ENCODE results near the gene NACAD.
"Not testable (repeated sequence)": the region's sequence is repeated elsewhere in the genome, so short reads cannot be mapped to it uniquely, and the experiment has no call there.

The NACAD gene

DNA sequence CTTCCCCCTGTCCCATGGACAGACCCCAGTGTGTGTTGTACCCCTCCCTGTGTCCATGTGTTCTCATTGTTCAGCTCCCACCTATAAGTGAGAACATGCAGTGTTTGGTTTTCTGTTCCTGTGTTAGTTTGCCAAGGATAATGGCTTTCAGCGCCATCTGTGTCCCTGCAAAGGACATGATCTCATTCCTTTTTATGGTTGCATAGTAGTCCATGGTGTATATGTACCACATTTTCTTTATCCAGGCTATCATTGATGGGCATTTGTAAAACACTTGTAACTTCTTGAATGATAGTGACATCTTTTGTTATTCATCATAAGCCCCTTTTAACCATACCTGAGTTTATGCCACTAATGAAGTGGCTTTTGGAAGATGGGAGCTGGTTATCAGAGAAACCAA, 25.5 kb upstream of the NACAD start:
- DNase-seq (ENCODE audit: low read depth) = not testable (repeated sequence)

DNA sequence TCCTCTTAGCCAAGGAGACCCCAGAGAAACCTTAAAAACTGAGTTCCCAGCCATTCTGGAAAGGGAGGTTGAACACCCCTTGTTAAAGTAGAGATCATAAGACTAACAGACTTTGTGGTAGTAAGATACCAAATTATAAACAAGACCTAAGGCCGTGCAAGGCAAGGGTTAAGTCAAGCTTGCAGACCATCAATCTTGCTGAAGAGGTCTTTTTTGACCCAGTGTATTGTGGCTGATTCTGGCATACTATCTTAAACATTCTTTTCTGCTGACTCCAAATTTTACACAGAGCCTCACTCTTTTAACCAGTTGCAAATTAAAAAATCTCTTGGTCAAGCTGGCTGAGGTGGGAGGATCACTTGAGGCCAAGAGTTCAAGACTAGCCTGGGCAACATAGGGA, 23.9 kb upstream of the NACAD start:
- no peak for DNase-seq (ENCODE audit: low read depth)

DNA sequence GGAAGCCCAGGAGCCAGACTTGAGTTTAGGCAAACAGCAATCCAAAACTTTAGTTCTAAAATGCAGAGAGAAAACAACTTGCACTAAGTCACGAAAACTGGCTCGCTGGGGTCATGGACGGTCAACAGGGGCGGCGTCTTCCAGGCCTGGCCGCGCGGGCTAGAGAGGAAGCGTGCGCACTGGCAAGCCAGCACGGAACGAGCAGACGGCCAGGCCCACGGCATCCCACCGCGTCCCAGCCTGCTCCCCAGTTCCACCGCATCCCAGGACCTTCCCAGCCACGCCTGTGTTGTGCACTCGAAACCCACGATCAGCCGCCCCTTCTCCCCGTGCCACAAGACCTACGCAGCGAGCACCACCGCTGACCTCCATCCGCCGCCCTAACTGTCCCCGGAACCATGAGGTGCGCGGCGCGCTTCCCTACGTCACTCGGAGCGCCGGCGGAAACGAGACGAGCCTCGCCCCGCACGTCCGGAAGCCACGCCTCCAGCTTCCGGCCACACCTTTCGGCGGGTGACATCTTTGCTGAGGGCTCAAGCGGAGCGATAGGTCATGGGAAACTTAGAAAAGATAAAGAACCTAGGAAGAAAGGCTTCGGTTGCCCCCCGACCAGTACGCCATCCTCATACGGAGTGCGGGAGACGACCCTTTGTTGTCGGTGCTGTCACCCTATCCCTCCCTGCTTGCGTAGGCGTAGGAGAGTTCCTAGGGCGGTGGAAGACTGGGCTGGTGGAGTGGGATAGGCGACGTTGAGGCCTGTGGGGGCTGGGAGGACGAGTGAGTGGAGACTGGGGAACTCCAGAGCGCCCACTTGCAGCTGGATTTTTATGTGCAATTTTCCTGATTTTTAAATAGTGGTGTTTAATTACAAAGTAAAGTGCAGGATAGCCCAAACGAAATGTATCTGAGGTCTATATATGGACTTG, 22.8 kb upstream of the NACAD start, which contains the start of gene TBRG4:
Gene TBRG4, minus strand, starts transcription at position 400 of the 926 bp plus-strand sequence. CDS start 2,460 bp downstream, outside the sequence.
- DNase-seq (ENCODE audit: low read depth) = peak; percentile 90

GRCh38 chr7:45108863-45109262, 20.1 kb upstream of the NACAD start:
- DNase-seq (ENCODE audit: low read depth) = no peak

- DNase-seq (ENCODE audit: low read depth) = no peak
These were observed 18.6 kb upstream of the NACAD start for GRCh38 chr7:45107356-45107755.

DNA sequence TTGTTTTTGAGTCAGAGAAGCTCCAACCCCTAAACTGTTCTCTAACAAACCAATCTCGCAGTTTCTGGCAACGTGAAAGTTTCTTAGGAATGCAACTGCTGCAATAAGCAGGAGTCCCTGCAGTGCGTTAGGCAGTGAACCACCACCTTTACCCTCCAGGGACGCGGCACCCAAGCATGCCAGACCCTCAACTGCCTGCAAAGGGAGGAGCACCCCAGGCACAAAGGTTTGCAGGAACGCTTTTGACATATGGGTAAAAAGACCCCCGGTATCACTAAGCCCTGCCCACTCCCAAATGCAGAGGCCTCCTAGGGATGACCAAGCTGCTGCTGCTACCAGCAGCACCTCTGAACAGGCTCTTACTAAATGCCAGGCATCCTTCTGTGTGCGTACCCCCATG, 18.1 kb upstream of the NACAD start:
- DNase-seq (ENCODE audit: low read depth) = no peak

GRCh38 chr7:45105588-45106188, 16.9 kb upstream of the NACAD start:
- DNase-seq (ENCODE audit: low read depth) = no peak

DNA sequence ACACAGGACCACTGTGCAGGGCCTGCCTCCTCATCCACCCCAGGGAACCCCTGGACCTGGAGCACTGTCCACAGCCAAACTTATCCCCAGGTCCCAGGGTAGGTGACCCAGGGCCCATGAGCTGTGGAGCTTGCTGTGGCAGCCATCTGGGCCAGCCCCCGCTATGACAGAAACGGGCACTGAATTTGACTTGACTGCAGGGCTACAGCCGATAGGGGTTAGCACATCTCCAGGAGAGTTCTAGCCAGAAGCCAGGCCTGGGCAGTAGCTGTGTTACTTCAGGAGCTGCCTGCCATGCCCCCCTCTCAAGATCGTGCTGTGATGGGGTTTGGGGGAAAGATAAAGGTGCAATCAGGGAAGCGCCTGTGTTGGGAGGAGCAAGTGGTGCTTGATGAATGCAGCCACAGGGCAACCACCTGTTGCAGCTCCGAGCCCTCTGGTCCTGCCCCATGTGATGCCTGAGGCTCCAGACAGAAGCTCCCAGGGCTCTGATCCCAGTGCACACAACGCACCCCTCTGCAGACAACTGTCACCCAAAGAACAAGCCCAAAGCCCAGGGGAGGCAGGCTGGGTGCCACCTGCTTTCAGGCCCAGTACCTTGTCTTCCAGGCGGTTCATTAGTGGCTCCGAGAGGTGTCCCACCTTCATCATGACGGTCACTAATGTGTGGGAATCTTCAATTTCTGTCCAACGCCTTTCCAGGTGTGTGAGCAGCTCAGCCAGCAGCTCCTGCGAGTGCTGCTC, 16.2 kb upstream of the NACAD start:
- DNase-seq (ENCODE audit: low read depth) = no peak

- DNase-seq (ENCODE audit: low read depth) = no peak
These were observed 15.4 kb upstream of the NACAD start for GRCh38 chr7:45103958-45104843.

GRCh38 chr7:45102785-45103712, 14.3 kb upstream of the NACAD start:
- no peak for DNase-seq (ENCODE audit: low read depth)

DNA sequence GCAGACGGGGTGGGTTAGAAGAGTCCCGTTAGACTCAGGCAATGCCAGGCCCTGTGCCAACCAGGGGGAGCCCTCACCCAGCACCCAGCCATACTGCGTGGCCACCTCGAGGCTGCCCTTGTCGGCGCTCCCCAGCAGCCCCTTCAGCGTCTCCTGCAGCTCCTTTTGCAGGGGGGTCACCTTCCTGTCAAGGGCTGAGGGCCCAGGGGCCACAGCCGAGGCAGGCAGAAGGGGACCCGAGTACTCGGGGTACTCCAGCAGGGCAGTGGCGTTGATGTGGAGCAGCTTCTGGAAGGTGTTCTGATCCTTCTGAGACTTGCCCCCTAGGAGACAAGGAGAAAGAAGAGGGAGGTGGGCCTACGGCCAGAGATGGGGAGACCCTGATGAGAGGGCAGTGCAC, 13.0 kb upstream of the NACAD start:
- no peak for DNase-seq (ENCODE audit: low read depth)

DNA sequence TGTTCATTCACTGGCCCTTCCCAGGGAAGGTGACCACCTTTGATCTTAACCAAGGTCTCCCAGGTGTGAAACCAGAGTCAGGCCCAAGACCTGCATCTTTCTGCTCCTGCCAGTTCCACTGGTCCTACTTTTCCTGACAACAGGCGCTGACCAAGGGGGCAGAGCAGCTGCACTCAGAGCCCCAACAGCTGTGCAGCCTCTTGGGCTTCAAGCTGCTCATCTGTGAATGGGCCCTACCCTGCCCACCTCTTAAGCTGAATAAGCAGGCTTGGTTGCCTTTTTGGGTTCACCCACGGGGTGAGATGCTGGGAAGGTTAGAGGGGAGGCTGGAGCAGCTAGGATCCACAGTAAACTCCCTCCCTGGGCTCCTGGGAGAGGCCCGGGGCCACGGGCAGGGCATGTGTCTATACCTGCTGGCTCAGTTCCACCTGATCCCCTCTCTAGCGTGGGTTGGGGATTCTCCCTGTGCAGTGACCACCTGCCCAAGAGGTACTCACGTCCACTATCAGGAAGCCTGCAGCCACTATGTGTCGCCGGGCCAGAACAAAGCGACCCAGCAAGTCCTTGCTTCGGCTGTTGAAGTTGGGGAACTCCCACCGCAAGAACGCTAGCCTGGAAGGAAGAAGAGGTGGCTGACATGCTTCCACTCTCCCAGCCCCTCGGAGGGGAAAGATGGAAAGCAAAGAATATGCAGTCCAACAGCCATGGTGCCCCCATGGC, 12.2 kb upstream of the NACAD start:
- DNase-seq (ENCODE audit: low read depth) = no peak

DNA sequence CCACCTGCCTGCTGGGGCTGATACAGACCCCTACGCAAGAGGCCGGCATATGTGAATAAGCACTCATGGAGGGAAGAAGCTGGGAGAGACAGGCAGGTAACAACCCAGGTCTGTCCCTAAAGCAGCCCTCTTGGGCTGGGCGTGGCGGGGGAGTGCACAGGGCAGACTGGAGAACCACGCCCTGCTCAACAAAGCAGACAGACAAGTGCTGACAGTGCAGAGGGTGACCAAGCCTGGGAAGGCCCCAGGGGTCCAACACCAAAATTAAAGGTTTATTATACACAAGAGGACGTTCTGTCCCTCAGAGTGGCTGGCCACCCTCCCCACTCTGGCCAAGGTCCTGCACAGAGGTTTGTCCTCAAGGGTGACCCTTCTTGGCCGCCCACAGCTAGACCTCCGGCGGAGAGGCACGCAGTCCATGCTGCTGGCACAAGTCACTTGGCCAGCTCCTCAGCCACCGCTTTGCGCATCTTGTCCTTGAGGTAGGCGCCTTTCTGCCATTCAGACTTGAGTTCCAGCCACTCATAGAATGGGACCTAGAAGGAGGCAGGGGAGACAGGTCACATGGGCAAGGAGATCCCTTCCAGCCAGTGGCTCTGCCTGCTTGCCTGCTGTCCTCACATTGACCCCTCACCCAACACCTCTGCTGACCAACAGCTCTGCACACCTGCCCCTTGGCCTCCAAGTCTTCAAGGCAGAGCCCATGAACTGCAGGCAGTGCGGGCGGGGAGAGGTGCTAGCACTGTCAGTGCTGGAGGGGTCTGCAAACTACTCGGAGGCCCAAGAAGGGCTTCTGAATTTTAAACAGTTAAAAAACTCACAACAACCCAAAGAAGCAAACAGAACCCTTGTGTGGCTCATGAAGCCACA, 11.4 kb upstream of the NACAD start:
- no peak for DNase-seq (ENCODE audit: low read depth)

DNA sequence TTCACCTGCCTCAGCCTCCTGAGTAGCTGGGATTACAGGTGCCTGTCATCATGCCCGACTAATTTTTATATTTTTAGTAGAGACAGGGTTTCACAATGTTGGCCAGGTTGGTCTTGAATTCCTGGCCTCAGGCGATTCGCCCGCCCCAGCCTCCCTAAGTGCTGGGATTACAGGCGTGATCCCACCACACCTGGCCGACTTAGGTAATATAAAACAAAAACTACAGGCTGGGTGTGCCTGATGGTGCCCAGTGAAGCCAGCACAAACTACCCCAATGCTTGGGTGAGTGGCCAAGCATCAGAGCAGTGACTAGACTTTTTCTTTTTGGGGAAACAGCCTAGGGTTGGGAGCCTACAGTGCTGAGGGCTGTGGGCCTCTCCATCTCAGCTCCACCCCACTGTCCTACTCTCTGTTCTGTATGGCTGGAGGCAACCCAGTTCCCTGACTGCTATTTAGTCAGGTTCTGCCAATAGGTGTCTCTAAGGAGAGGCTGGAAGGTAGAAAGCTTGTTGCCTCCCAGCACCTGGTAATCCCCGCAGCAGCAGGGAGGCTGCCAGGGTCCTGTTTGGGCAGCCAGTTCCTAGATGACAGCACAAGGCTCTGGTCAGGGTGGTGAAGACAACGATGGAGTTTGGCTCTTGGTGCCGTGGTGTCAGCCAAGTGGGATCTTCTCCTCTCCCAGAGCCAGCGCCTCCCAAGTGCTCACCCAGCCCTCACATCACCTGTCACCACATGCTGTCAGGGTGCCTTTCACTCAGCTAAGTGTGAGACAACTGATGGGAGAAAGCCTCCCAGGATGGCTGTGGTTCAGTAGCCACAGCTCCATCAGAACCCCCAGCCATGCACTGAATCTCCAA, 10.4 kb upstream of the NACAD start:
- DNase-seq (ENCODE audit: low read depth) = no peak

DNA sequence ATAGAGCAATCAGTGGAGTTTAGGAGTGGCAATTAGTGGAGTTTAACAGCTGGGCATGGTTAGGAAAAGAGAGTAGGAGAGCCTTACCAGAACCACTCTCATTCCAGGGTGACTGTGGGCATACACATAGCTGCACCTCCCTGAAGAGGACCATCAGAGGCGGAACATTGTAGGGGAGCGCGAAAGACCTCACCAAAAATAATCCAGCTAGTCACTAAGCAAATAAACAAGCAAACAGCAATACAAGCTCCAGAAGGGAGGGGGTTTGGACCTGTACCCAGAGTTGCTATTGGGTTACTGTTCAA, 4.1 kb upstream of the NACAD start:
- no peak for DNase-seq (ENCODE audit: low read depth)

- DNase-seq (ENCODE audit: low read depth) = no peak
These were observed 3.5 kb upstream of the NACAD start for GRCh38 chr7:45092100-45092930.

DNA sequence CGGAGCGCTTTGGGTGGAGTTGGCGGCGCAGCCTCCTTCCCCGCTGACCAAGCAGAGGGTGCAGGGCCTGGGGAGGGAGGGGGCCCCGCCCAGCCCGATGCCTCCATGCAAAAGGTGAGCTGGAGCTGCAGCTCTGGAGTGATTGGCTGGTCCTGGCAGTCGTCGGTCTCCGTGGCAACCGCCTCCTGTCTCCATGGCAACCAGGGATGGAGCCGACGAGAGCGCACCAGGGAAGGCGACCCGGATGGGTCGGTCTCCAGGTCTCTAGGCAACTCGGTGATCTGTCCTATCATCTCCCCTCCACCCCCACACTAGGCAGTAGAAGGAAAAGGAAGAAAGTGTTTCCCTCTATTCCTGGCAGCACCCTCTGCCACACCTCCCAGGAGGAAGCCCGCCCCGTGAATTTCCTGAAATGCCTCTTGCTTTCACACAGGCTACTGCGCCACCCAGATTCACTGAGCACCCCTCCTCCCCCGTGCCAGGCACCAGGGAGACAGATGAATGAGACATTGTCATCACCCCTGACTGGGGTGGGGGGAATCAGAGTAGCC, 647 bp upstream of the NACAD start:
- DNase-seq (ENCODE audit: low read depth) = peak; percentile 29
